GM10266 (cell line): ENCODE measurements around the gene SIPA1L3.

Experiments used
- DNase-seq: peaks from one replicate; pipeline ENCODE4 v3.0.0; 2012; ENCODE audit errors: extremely low spot score
- CTCF ChIP-seq: IDR thresholded peaks from 2 replicates; pipeline ENCODE4 v1.5.1; 2012; ENCODE audit warnings: mild to moderate bottlenecking, low read depth; ENCODE audit not compliant: control insufficient read depth, insufficient read depth; ENCODE audit errors: missing control alignments

SIPA1L3 gene

GRCh38 chr19:37977992-37978391 is 71.0 kb downstream of the SIPA1L3 start:
- no peak for TF ChIP-seq CTCF
- no peak for DNase-seq

DNA sequence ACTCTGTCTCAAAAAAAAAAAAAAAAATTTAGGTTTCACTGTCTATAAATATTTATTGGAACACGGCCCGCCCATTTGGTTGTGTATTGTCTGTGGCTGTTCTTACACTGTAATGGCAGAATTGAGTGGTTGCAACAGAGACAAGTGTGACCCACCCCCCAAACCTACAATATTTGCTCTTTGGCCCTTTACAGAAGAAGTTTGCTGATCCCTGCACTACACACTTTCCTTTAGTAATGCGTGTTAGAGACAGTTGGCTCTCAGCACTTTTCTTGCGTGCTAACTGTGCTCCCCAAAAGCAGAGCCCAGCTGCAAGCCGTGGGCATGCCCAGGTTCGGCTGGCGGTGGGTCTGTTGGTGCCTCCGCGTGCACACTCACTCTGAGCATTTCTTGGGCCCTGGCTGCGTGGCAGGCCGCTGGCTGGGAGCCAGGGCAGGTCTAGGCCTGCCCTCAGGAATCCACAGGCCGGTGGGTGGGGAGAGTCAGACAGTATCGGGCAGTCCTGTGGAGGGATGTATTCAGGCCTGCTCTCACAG is 72.6 kb downstream of the SIPA1L3 start:
- no peak for TF ChIP-seq CTCF
- no peak for DNase-seq

GRCh38 chr19:37980419-37981170 is 73.6 kb downstream of the SIPA1L3 start:
- no peak for TF ChIP-seq CTCF
- no peak for DNase-seq

GRCh38 chr19:37981785-37982475 is 74.9 kb downstream of the SIPA1L3 start:
- TF ChIP-seq CTCF: no peak
- DNase-seq: no peak

DNA sequence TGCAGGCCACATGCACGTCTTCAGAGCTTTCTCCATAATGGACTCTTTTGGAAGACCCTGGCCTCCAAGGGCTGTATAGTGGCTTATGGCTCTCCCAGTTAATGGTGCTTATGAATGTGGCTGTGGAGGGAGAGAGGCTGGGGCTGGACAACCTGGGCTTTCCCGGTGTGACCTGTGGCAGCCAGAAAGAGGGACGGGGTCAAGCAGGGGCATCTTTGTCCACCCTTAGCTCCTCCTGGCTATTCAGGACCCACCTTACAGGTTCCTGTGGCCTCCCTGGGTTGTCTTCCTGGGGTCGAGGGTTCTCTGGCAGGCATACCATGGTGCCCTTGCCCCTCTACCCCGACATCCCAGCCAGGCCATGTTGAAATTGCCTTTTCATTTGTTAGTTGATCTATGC is 75.6 kb downstream of the SIPA1L3 start:
- DNase-seq: no peak
- no peak for TF ChIP-seq CTCF

- DNase-seq: no peak
- no peak for TF ChIP-seq CTCF
These were observed 76.1 kb downstream of the SIPA1L3 start for GRCh38 chr19:37983153-37983552.

GRCh38 chr19:37983916-37984315 is 76.9 kb downstream of the SIPA1L3 start:
- no peak for DNase-seq
- TF ChIP-seq CTCF: no peak
